HG03139 (cell line): Measurements from ENCODE around the gene ARID5B.
"Not testable (repeated sequence)": the region's sequence is repeated elsewhere in the genome, so short reads cannot be mapped to it uniquely, and the experiment has no call there.

Experiments used
- ATAC-seq: cut with Tn5 transposase; IDR thresholded peaks from one replicate; pipeline ENCODE4 v1.9.1; 2021; ENCODE audit not compliant: unreplicated experiment

Gene ARID5B

DNA sequence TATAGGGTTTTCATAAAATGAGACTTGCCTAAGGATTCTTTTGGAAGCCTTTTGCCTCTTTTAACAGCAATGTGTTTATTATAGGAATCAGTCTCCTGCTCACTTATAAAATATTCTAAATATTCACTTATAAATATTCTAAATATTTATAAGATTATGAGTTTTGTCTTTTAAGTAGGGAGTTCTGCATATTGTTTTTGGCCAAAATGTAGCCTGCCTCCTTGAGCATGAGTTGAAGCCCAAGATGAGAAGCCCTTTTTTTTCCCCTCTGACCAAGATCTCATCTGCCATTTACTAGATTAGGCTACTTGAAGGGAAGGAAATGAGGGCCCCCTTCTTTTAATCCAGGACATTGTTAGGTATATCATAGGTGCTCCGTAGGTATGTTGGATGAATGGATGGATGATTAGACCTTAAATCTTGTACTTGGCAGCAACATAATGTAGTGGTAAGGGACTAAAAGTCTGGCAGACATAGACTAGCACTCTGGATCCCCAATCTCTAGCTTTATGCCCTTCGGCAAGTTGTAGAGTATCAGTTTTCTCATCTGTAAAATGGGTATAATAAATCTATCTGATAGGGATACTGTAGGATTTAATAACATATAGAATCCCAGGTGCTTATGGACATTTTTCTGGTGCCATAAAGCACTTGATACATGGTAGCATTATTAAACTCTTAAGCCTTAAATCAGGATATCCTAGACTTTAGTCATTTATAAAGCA, 59.1 kb downstream of the ARID5B start:
- no peak for ATAC-seq

DNA sequence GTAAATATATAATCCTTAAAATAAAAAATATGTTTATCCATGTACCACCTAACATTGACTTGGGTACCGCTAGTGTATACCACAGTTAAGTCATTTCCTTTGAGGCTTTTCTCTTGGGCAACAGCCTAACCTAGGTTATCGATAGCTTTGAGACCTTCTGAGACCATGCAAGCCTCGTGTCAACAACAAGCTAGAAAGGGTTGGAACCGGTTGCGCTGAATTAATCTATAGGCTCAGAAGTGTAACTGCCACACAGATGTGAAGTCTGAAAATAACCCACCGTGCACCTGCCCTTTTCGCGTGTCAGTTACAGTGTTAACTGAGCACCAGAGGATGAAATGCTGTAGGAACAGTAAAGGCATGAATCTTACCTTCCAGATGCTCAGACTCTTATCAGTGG, 59.8 kb downstream of the ARID5B start:
- peak; percentile 72 for ATAC-seq

DNA sequence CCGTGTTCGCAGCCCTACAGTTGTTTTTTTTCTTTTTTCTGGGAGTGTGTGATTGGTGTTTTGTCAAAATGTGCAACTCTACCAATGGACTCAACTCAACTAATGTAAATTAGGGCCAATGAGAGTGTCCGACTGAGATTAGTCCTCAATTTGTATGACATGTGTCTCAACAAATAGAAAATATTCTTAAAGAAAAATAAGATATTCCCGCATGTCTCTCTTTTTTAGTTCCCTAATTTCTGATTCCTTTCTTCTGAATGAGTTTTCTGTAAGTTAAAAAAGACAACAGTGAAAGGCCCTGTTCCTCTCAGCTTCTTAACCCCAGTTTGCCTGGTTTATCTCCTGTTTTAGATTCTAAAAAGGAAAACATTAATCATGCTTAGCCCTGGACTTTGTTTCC, 61.5 kb downstream of the ARID5B start:
- ATAC-seq, result no peak

DNA sequence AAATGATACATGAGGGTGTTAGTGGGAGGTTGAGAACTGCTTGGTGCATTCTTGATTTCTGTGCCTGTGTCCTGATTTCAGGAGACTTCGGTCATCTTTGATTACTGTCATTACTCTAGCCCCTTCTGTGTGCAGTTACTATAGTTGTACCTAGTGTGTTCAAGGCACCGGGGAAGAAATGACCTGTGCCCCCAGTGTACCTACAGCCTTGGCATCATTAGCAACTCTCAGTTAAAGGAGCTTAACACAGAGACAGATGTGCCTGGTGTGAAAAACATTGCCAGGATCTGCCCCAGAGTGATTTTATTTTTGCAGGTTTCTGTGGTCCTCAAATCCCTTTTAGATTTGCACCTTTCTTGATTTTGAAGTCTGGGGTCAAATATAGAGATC, 62.2 kb downstream of the ARID5B start:
- ATAC-seq, result no peak

GRCh38 chr10:61964059-61964709, 62.7 kb downstream of the ARID5B start:
- ATAC-seq, result no peak

DNA sequence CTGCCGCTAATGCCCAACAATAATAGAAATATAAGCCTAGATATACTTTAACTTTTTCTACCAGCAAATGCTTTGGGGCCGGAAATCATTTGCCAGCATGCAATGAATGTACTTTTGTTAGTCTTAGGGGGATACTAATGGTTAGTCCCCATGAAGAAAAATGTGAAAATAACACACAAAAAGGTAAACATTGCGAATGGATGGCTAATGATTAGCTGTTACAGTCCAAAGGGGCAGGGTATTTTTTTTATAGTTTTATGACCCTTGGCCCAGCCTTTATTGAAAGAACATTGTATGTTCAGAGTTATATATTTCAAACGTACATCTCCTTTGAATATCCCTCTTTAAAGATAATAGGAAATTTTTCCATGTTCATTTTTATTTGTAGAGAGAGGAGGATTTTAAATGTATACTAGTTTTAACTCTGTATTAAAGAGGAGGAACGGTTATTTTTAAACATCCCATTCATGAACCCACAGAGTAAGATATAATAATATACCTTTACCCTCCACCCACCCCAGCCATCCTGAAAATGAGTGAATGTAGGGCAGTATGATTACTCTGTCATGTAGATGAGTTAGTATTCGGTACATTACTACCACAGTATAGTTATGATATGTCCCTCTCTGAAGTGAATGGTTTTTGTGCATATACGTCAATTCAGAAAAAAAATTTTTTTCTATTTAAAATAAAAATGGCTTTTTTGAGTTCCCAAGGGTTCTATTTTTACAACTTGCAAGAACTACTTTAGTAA, 63.6 kb downstream of the ARID5B start:
- no peak for ATAC-seq

GRCh38 chr10:61965703-61966395, 64.3 kb downstream of the ARID5B start:
- ATAC-seq, result no peak

DNA sequence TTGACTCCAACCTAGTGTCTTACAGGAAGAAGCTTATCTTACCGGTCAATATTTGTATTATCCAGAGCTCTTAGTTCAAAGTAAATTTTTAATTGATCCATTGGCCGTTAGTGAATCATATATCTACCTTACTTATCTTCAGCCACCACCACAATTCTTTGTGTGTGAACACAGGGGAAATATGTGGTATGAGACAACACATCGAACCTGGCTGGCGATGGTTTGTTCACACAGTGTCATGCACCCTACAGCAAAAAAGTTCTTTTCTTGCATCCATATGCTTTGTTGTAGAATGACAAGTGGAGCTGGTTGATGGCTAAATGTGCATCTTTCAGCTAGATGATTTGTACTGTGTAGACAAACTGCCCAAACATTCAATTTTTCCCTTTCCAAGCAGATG, 65.8 kb downstream of the ARID5B start:
- no peak for ATAC-seq

GRCh38 chr10:61970182-61971002, 68.9 kb downstream of the ARID5B start:
- ATAC-seq, result peak; percentile 39

DNA sequence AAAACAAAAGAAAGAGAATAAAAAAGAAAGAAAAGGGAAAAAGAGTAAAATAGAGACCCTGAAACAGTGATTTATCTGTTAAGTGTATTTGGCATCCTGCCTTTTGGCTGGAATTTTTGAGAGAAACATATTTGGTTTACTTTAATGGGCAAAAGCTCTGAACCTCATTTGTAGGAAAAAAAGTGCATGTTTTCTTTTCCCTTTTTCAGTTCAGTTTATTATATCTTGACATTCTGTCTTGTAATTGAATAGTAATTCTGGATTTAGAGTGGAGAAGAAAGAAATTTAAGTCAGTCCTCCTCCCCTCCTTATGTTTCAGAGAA, 69.5 kb downstream of the ARID5B start:
- no peak for ATAC-seq

DNA sequence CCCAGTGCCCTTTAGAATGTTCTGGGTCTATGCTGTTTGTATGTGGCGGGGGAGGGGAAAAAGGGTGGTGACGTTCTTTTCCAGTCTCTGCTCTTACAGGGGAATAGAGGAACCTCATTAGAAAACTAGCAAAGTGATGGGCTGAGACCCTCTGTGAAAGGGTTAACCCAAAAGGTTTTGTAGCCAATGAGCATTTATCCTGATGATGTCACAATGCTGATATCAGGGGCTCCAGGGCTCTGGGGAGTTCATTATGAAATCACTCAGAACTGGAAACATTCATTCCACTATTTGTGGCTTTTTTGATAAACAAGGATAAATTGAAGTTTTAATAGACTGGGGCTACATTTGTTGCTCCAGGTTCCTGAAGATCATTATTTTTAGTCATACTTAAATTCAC, 71.7 kb downstream of the ARID5B start:
- ATAC-seq, result no peak

DNA sequence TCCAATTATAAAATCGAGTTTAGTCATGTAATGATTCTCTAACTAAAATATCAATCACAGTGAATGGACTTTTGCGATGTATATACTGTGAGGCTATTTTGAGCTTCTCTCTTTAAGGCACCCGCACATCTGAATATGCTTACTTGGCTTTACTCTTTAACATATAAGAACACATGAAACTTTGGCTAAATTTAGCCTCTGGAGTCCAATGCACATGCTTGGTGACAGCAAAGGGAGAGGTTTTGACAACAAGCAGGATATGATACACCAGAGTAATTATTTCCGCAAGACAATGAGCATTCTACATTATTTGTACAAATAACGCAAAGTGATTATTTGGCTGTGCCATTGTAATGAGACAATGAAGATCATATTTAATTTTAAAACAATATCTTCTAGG, 72.4 kb downstream of the ARID5B start:
- no peak for ATAC-seq

- ATAC-seq, result peak; percentile 11
Measured at GRCh38 chr10:61974601-61975390, 73.3 kb downstream of the ARID5B start.

DNA sequence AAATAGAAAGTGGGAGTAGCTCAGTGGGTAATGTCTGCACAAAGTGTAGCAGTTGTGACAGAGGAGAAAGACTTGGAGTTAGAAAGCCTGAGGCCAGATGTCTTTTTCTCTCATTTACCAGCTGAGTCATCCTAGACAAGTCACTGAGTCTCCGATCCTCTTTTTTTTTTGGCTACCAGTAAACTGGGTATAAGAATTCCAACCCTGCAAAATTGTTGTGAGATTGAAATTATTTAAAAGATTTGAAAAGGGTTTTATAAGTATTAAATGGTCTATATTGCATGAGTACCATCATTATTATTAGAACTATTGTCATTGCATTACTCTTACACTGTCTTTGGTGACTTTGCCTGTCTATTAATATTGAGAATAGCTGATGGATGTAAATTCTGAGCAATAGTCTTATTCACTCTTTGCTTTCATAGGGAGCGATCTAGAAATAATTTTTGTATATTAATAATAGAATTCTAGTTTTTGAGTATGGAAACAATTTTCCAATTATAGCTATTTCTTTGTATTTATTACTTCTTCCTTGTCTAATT, 74.0 kb downstream of the ARID5B start:
- ATAC-seq, result peak; percentile 69

GRCh38 chr10:61976951-61977721, 75.6 kb downstream of the ARID5B start:
- ATAC-seq, result not testable (repeated sequence)

DNA sequence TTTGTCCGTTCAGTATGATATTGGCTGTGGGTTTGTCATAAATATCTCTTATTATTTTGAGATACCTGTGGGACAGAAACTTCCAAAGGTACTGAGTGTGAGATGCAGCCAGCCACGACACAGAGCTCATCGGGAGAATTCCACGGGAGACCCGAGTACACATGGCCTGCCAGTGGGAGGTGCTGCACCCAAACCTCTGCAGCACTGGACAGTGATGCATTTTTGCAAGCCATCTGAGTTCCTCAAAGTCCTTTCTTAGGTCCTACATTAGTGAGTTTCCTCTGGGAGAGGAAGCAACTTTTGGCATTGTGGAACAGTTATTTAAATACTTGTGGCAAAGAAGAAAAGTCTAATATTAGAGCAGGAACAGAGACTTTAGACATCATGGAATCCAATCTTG, 77.5 kb downstream of the ARID5B start:
- ATAC-seq, result no peak

- ATAC-seq, result no peak
Measured at GRCh38 chr10:61981460-61981859, 80.0 kb downstream of the ARID5B start.

DNA sequence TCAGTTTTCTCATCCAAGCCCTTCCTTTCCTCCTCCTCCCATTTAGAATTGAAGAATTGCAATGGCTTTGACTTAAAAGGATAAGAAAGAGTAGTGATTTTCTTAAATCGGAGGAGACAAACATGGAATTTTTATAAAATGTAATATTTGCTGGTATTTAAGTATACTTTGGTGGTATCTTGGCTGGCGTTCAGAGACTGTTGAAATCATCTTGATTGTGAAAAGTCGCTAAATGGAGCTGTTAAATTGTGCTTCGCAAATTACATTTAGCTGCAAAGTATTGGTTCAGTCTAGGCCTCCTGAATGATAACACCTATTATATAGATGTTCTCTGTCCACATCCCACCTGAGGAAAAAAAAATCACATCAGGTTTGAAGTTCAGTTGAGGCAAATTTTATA, 81.8 kb downstream of the ARID5B start:
- ATAC-seq, result no peak

DNA sequence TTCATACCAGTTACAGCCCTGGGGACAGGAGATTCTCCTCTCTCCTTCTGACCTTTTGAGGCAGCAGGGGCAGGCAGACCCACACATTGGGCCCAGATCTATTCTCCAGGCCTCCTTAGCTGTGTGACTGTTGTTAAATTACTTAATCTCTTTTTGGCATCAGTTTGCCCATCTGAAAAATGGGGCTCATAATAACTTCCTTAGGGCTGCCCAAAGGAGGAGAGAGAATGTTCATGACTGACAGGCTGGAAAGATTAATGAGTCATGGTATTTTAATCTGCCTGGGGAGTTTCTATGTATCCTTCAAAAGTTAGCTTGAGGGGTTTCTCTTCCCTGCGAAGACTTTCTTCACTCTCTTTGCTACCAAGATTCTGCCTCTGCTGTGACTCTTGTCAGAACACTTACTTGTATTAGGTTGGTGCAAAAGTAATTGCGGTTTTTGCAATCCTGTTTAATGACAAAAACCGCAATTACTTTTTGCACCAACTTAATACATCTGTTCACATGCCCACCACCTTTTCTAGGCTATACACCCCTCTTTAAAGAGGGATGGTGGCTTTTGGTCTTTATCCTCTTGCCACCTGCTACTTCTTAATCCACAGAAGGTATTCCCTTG, 83.4 kb downstream of the ARID5B start:
- ATAC-seq, result no peak
